ENCODE results near the gene CYP27C1.

The CYP27C1 gene

GRCh38 chr2:127153691-127154158 is 66.4 kb downstream of the CYP27C1 start:
- H3K27ac ChIP-seq: no peak overlapping the region
- no peak for TF ChIP-seq CTCF (conservative IDR thresholded peaks at IDR 0.05)

- H3K27ac ChIP-seq: no peak overlapping the region
- no peak for TF ChIP-seq CTCF (conservative IDR thresholded peaks at IDR 0.05)
Observed at GRCh38 chr2:127150996-127151395, 69.1 kb downstream of the CYP27C1 start.

GRCh38 chr2:127149384-127149783 is 70.7 kb downstream of the CYP27C1 start:
- H3K27ac ChIP-seq: no peak overlapping the region
- no peak for TF ChIP-seq CTCF (conservative IDR thresholded peaks at IDR 0.05)

GRCh38 chr2:127146820-127147502 is 73.1 kb downstream of the CYP27C1 start:
- no peak overlapping the region for H3K27ac ChIP-seq
- no peak for TF ChIP-seq CTCF (conservative IDR thresholded peaks at IDR 0.05)

- no peak for TF ChIP-seq CTCF (conservative IDR thresholded peaks at IDR 0.05)
- H3K27ac ChIP-seq: no peak overlapping the region
Observed at GRCh38 chr2:127146071-127146725, 73.9 kb downstream of the CYP27C1 start.

- TF ChIP-seq CTCF (conservative IDR thresholded peaks at IDR 0.05): no peak
- H3K27ac ChIP-seq: peak overlapping the region; percentile 76
Observed at GRCh38 chr2:127145280-127145895, 74.7 kb downstream of the CYP27C1 start.

Measured in VCaP (cell line).